HepG2 (cell line): ENCODE data around the gene KCTD18. TPM values are rescaled to one million over a fixed set of nuclear protein-coding genes. Genes with fewer than 3 reads are reported as not detected.

Experiments used
- ATAC-seq: fragments of 200-7000 bp; cut with Tn5 transposase; 3 replicates; pipeline ENCODE4 v1.9.1; 2020; ENCODE audit warnings: mild to moderate bottlenecking, moderate library complexity
- BruUV-seq: library from RNA; stranded (reverse); fragments of 400-500 nt; replicated peaks from 2 replicates; lab custom pipeline; 2021; lab: Mats Ljungman, UMichigan
- CTCF ChIA-PET: fragments of 300-600 bp; formaldehyde crosslinking; extraction: SDS; loops from one replicate; lab custom pipeline; 2021; ENCODE audit warnings: low total read pairs, inconsistent platforms, low intra/inter-chr PET ratio; lab: Yijun Ruan, JAX
- POLR2A ChIA-PET: fragments of 350-600 bp; sonication (Branson Sonifier 250); formaldehyde crosslinking; loops from one replicate; lab custom pipeline; 2020; ENCODE audit warnings: antibody characterized with exemption, inconsistent platforms; lab: Yijun Ruan, JAX
- DNase-seq: peaks from one replicate; pipeline ENCODE4 v3.0.0-alpha.2; 2015; ENCODE audit warnings: low spot score
- FAIRE-seq: peaks from 3 replicates; lab custom pipeline; 2011; peaks lifted over from hg19 to GRCh38; lab: Jason Lieb, UNC
- H2AFZ ChIP-seq: one replicate; pipeline ENCODE4 v1.6.1; 2011; ENCODE audit warnings: low read length, inconsistent platforms
- H3K27ac ChIP-seq: fragments of 300-600 bp; 3 replicates; pipeline ENCODE4 v1.8.0; 2011; ENCODE audit warnings: mixed run types, mild to moderate bottlenecking, mixed read lengths, low read length, inconsistent platforms; ENCODE audit not compliant: insufficient read depth; ENCODE audit errors: extremely low read length
- H3K27me3 ChIP-seq, 2 experiments: fragments of 200-600 bp in 1 of 2; 2 replicates in 1 of 2; 3 replicates in 1 of 2; pipeline versions ENCODE4 v1.6.0 to v1.8.0; 2011; ENCODE audit warnings: low read length in 2 of 2, mild to moderate bottlenecking in 2 of 2, moderate library complexity in 2 of 2, inconsistent platforms in 1 of 2; ENCODE audit not compliant: insufficient read depth in 2 of 2, control insufficient read depth in 1 of 2
- H3K36me3 ChIP-seq, 2 experiments: fragments of 200-600 bp in 1 of 2; replicated peaks in 1 of 2; 2 replicates in 1 of 2; 3 replicates in 1 of 2; pipeline versions ENCODE4 v1.5.1 to v1.8.0; 2011; ENCODE audit warnings: low read length in 2 of 2, inconsistent platforms in 1 of 2; ENCODE audit not compliant: insufficient read depth in 2 of 2, control insufficient read depth in 1 of 2
- H3K4me1 ChIP-seq: 2 replicates; pipeline ENCODE4 v1.5.1; 2012; ENCODE audit warnings: low read length, inconsistent platforms; ENCODE audit not compliant: insufficient read depth
- H3K4me2 ChIP-seq: 2 replicates; pipeline ENCODE4 v1.6.0; 2011; ENCODE audit warnings: low read depth, low read length, inconsistent platforms
- H3K4me3 ChIP-seq, 3 experiments: fragments of 200-600 bp in 1 of 3; sonication (generic), shearing (Covaris generic) in 1 of 3; replicated peaks in 1 of 3; 2 replicates each; pipeline ENCODE4 v1.5.1; 2011 to 2016; ENCODE audit warnings: low read length in 3 of 3, inconsistent platforms in 2 of 3, low read depth in 2 of 3, mild to moderate bottlenecking in 2 of 3, control low read depth in 1 of 3, mixed read lengths in 1 of 3; ENCODE audit not compliant: insufficient read depth in 1 of 3
- H3K79me2 ChIP-seq: one replicate; pipeline ENCODE4 v1.6.1; 2011; ENCODE audit warnings: low read length, inconsistent platforms; ENCODE audit not compliant: insufficient read depth
- H3K9ac ChIP-seq: 2 replicates; pipeline ENCODE4 v1.6.0; 2011; ENCODE audit warnings: mild to moderate bottlenecking, low read depth, low read length, inconsistent platforms; ENCODE audit not compliant: insufficient read depth
- H3K9me3 ChIP-seq: 2 replicates; pipeline ENCODE4 v1.5.1; 2012; ENCODE audit warnings: mild to moderate bottlenecking, low read length
- H4K20me1 ChIP-seq: 2 replicates; pipeline ENCODE4 v1.6.0; 2011; ENCODE audit warnings: inconsistent platforms, mild to moderate bottlenecking, low read length, moderate library complexity; ENCODE audit not compliant: insufficient read depth
- ARID3A ChIP-seq: IDR thresholded peaks from 2 replicates; pipeline ENCODE4 v1.6.1; 2012; ENCODE audit warnings: low read depth, low read length, improper control_type of control experiment
- ARNT ChIP-seq: fragments of 450-650 bp; IDR thresholded peaks from 2 replicates; pipeline ENCODE4 v1.6.1; 2017
- CREB1 ChIP-seq, 2 experiments: fragments of 450-650 bp in 1 of 2; IDR thresholded peaks; 2 replicates each; pipeline ENCODE4 v1.6.1; 2016 to 2017; ENCODE audit warnings: control low read depth in 1 of 2, mild to moderate bottlenecking in 1 of 2, missing compliant biosample characterization in 1 of 2, missing genetic modification characterization in 1 of 2
- DR1 ChIP-seq: sonication (generic); formaldehyde crosslinking; IDR thresholded peaks from 2 replicates; pipeline ENCODE4 v1.8.0; 2021; ENCODE audit warnings: mild to moderate bottlenecking, missing genetic modification reagents, inconsistent platforms
- EZH2 ChIP-seq: conservative IDR thresholded peaks from 2 replicates; pipeline ENCODE4 v1.6.1; 2012; ENCODE audit warnings: mild to moderate bottlenecking, low read depth, low read length, moderate library complexity
- FOXA1 ChIP-seq, 2 experiments: fragments of 450-650 bp in 1 of 2; sonication (generic) in 1 of 2; formaldehyde crosslinking in 1 of 2; IDR thresholded peaks; 2 replicates each; pipeline versions ENCODE4 v1.4.0 to v1.6.1; 2016 to 2020; ENCODE audit warnings: missing genetic modification reagents in 1 of 2
- HOXD1 ChIP-seq: sonication (generic); formaldehyde crosslinking; IDR thresholded peaks from 2 replicates; pipeline ENCODE4 v1.5.0; 2020; ENCODE audit warnings: missing genetic modification reagents
- SRY ChIP-seq: sonication (generic); formaldehyde crosslinking; IDR thresholded peaks from 2 replicates; pipeline ENCODE4 v1.8.0; 2022; ENCODE audit warnings: mild to moderate bottlenecking, missing genetic modification reagents
- XBP1 ChIP-seq: sonication (generic); formaldehyde crosslinking; IDR thresholded peaks from 2 replicates; pipeline ENCODE4 v1.5.0; 2020; ENCODE audit warnings: missing genetic modification reagents
- ZBED4 ChIP-seq: sonication (generic); formaldehyde crosslinking; IDR thresholded peaks from 2 replicates; pipeline ENCODE4 v1.4.0; 2020; ENCODE audit warnings: missing genetic modification reagents, borderline replicate concordance
- ZFY ChIP-seq: sonication (generic); formaldehyde crosslinking; IDR thresholded peaks from 2 replicates; pipeline ENCODE4 v1.4.0; 2020; ENCODE audit warnings: missing genetic modification reagents
- ZMYM2 ChIP-seq: sonication (generic); formaldehyde crosslinking; IDR thresholded peaks from 2 replicates; pipeline ENCODE4 v1.8.0; 2022; ENCODE audit warnings: mild to moderate bottlenecking, missing genetic modification reagents
- ZMYM4 ChIP-seq: sonication (generic); formaldehyde crosslinking; IDR thresholded peaks from 2 replicates; pipeline ENCODE4 v1.8.1; 2023; ENCODE audit warnings: mild to moderate bottlenecking, missing genetic modification reagents
- ZNF20 ChIP-seq: sonication (generic); formaldehyde crosslinking; IDR thresholded peaks from 2 replicates; pipeline ENCODE4 v1.4.0; 2020; ENCODE audit warnings: mild to moderate bottlenecking, moderate library complexity, missing genetic modification reagents
- ZNF333 ChIP-seq: sonication (generic); formaldehyde crosslinking; IDR thresholded peaks from 2 replicates; pipeline ENCODE4 v1.4.0; 2020; ENCODE audit warnings: mild to moderate bottlenecking, missing genetic modification reagents, borderline replicate concordance
- WGBS: methylation state at CpG from one replicate; pipeline ENCODE4 v1.1.6; 2017; ENCODE audit warnings: low lambda C conversion rate; 5-methylcytosine and 5-hydroxymethylcytosine counted together
- in situ Hi-C: cut with HindIII; loops from 2 replicates; pipeline ENCODE4 v1.10.0; 2017; ENCODE audit warnings: low pct_unique_long_range_greater_than_20kb; ENCODE audit not compliant: extremely low pct_ligation_motif_present
- intact Hi-C: fragments of 100-400 bp; cut with micrococcal nuclease; formaldehyde crosslinking; loops from one replicate; pipeline ENCODE4 v1.10.0; 2022; ENCODE audit not compliant: unreplicated experiment
- polyA plus RNA-seq, 8 experiments: library from polyadenylated mRNA; depleted of rRNA in 3 of 8; stranded (reverse) in 7 of 8; unstranded in 1 of 8; fragments of >200 nt; fragmentation: Illumina TruSeq in 4 of 8; extraction: Trizol in 4 of 8; gene quantifications; 2 replicates each; pipeline versions ENCODE4 v1.2.1 to v1.2.3, GENCODE V29; 2011 to 2016; ENCODE audit warnings: low read depth in 4 of 8, missing spikeins in 1 of 8, mixed read lengths in 1 of 8; ENCODE audit not compliant: insufficient read depth in 1 of 8
- total RNA-seq, 5 experiments: library from RNA; depleted of rRNA; stranded (reverse); fragments of >200 nt; fragmentation: Illumina TruSeq; extraction: Trizol; gene quantifications; 2 replicates each; pipeline ENCODE4 v1.2.3, GENCODE V29; 2016; ENCODE audit warnings: low read depth in 1 of 5
- TF ChIP-seq, protein P1 (sequence below): fragments of 450-650 bp; IDR thresholded peaks from 2 replicates; pipeline ENCODE4 v1.6.1; 2017
- TF ChIP-seq, protein P2 (sequence below): sonication (generic); formaldehyde crosslinking; IDR thresholded peaks from 2 replicates; pipeline ENCODE4 v1.8.1; 2022; ENCODE audit warnings: low read depth, mild to moderate bottlenecking, missing genetic modification reagents

The KCTD18 gene
- total and polyA plus RNA-seq, 2 of the 13 experiments (the other 11 are each of a cell fraction or from before 2014, with no cell fraction given): 2.2 to 7.1 TPM

GRCh38 chr2:200523604-200524003 is 13.7 kb upstream of the KCTD18 start:
- ATAC-seq (no peak), FAIRE-seq (no peak), DNase-seq (no peak)
- CTCF ChIA-PET: no interaction called here
- Histone ChIP-seq H3K27ac (no peak overlapping the region), H3K27me3 (peaks cover 2 to 27% of the 10 kb centered on the region in 2 experiments; a peak in 2 of 5 replicates), H3K4me2 (no peak overlapping the region), H3K9ac (no peak overlapping the region), H3K9me3 (no peaks in the 10 kb centered on the region), H3K36me3 (no peaks in the 10 kb centered on the region), H3K4me1 (peaks cover 29% of the 10 kb centered on the region), H2AFZ (no peak overlapping the region), H3K79me2 (peaks cover 21% of the 10 kb centered on the region), H4K20me1 (no peaks in the 10 kb centered on the region), H3K4me3 (no peak overlapping the region)
- intact Hi-C loops (no loop called here), in situ Hi-C loops (no loop called here)
- POLR2A ChIA-PET: no interaction called here
- no TSS peak for BruUV-seq
- 59% methylated on average over 2 of the region's 2 CpGs for WGBS
- no peak for TF ChIP-seq FOXA1 (IDR thresholded peaks at IDR 0.05)
- TF ChIP-seq FOXA1 (CRISPR knock-in tag; IDR thresholded peaks at IDR 0.05): no peak
- no peak for TF ChIP-seq CREB1 (IDR thresholded peaks at IDR 0.05)
- no peak for TF ChIP-seq CREB1 (CRISPR knock-in tag; IDR thresholded peaks at IDR 0.05)
- TF ChIP-seq XBP1 (CRISPR knock-in tag): no peak
- TF ChIP-seq DR1: no peak
- TF ChIP-seq SRY (CRISPR knock-in tag): no peak
- no peak for TF ChIP-seq HOXD1 (CRISPR knock-in tag)
- no peak for TF ChIP-seq ZNF333 (CRISPR knock-in tag)
- no peak for TF ChIP-seq ZBED4
- TF ChIP-seq ZFY (CRISPR knock-in tag): no peak
- TF ChIP-seq ARNT: no peak
- TF ChIP-seq ZNF20 (CRISPR knock-in tag): no peak
- no peak for TF ChIP-seq EZH2
- TF ChIP-seq ARID3A: no peak
- TF ChIP-seq ZMYM2: no peak
- TF ChIP-seq, protein P1, sequence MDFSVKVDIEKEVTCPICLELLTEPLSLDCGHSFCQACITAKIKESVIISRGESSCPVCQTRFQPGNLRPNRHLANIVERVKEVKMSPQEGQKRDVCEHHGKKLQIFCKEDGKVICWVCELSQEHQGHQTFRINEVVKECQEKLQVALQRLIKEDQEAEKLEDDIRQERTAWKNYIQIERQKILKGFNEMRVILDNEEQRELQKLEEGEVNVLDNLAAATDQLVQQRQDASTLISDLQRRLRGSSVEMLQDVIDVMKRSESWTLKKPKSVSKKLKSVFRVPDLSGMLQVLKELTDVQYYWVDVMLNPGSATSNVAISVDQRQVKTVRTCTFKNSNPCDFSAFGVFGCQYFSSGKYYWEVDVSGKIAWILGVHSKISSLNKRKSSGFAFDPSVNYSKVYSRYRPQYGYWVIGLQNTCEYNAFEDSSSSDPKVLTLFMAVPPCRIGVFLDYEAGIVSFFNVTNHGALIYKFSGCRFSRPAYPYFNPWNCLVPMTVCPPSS: no peak
- no peak for TF ChIP-seq ZMYM4
- TF ChIP-seq, protein P2, sequence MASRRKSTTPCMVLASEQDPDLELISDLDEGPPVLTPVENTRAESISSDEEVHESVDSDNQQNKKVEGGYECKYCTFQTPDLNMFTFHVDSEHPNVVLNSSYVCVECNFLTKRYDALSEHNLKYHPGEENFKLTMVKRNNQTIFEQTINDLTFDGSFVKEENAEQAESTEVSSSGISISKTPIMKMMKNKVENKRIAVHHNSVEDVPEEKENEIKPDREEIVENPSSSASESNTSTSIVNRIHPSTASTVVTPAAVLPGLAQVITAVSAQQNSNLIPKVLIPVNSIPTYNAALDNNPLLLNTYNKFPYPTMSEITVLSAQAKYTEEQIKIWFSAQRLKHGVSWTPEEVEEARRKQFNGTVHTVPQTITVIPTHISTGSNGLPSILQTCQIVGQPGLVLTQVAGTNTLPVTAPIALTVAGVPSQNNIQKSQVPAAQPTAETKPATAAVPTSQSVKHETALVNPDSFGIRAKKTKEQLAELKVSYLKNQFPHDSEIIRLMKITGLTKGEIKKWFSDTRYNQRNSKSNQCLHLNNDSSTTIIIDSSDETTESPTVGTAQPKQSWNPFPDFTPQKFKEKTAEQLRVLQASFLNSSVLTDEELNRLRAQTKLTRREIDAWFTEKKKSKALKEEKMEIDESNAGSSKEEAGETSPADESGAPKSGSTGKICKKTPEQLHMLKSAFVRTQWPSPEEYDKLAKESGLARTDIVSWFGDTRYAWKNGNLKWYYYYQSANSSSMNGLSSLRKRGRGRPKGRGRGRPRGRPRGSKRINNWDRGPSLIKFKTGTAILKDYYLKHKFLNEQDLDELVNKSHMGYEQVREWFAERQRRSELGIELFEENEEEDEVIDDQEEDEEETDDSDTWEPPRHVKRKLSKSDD (CRISPR knock-in tag): no peak
